GM19239 (cell line): Measurements from ENCODE around the gene ELF5.
A peak's percentile ranks its signal among the peaks of the same experiment; 100 is the strongest.

Experiments
- DNase-seq: peaks from one replicate; pipeline ENCODE4 v3.0.0; 2011; ENCODE audit warnings: low spot score; ENCODE audit not compliant: insufficient read length
- FAIRE-seq: peaks from 2 replicates; lab custom pipeline; 2011; peaks lifted over from hg19 to GRCh38; lab: Jason Lieb, UNC

The ELF5 gene

GRCh38 chr11:34461215-34461614 lies 52.4 kb downstream of the ELF5 start:
- DNase-seq: no peak
- FAIRE-seq: no peak

- FAIRE-seq (no peak), DNase-seq (no peak)
These were observed 53.3 kb downstream of the ELF5 start for GRCh38 chr11:34460278-34460677.

DNA sequence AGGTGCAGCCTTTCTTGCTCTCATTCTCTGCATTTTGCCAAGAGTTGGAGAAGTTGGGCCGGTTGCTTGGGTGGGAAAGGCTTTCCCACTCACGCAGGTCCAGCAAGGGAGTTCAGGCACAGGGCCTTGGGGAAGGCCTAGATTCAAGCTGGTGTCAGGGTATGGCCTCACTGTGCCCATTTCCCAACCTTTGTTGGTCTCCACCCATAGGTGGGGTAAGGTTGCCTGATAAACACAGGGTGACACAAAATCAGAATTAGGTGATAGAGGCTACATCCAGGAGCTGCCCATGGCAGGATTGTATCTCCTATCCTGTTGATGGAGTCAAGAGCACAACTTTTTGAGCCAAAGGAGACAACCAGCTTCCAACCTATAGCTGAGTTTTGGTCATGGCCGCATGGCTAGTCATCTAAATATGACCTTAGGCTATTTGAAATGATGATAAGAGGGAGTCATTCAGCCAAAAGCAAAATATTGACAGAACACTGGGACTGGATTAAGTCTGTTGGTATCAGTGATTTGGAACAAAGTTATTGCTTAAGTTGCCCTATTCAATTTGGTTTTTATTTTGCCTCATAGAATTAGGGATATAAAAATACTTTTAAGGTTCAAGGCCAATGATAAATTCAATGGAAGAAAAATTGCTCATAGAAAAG lies 54.0 kb downstream of the ELF5 start:
- DNase-seq: no peak
- FAIRE-seq: no peak

DNA sequence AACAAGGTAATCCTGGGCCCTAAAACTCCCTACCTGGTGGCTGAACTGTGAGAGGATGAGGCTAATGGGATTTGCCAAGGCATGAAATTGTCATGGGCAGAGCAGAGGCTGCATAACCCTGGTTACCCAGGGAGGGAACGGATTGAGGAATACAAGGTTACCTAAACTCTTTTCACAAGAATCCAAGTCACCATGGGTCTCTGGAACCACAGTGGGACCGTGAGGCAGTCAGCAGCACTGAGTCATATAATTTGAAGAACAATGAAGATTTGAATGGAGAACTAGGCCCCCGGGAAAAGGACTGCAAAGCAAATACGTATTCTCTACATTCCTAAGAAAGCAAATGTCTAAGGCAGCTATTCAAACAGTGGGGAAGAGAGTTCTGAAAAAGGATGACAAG lies 55.1 kb downstream of the ELF5 start:
- no peak for DNase-seq
- no peak for FAIRE-seq

GRCh38 chr11:34457607-34458006 lies 56.0 kb downstream of the ELF5 start:
- no peak for FAIRE-seq
- no peak for DNase-seq

DNA sequence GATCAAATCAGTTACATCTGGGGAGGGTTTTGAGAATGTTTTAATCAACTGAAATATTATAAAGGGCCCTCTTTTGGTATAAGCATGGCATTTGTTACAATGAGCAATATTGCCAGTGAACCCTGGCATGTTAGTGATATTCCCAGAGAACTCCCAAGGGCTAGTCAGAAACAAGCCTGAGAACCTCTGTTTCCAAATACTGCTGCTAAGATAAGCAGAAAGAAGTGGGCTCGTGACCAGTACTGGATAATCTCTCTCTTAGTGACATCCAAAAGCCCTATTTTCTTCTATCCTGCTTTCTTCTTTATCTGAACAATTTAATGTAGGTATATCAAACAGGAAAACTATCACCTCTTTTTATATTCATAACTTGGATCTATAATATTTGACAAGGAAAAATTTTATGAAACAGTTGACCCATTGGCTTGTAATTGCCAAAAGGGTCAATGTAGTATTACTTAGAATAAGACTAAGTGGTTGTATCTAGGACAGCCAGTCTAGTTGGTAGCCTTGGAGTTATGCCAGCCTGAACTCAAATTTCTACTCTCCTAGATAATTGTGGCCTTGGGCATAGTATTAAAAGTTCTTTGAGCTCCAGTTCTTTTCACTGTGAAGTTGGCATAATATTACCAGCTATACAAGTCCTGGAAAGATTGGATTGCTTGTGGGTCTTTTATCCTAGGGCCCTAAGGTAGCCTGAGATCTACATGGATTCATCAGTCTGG lies 59.1 kb downstream of the ELF5 start:
- FAIRE-seq: no peak
- no peak for DNase-seq

DNA sequence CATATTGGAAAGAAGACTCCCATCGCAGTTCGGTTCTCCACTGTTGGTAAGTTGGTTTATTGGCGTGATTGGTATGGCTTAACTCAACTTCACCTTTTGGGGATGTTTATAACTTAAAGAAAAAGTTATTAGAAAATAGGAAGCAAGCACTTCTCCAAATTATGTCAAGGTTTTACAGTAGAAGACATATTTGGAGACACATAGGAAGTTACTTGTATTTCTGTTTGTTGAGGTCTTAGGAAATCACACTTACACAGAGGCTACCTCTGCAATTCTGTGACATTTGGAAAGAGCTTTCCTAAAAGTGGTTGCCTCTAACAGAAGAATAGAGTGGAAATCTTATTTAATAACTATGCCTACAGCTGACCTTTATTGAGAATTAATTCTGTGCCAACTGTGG lies 62.5 kb downstream of the ELF5 start:
- no peak for DNase-seq
- no peak for FAIRE-seq

DNA sequence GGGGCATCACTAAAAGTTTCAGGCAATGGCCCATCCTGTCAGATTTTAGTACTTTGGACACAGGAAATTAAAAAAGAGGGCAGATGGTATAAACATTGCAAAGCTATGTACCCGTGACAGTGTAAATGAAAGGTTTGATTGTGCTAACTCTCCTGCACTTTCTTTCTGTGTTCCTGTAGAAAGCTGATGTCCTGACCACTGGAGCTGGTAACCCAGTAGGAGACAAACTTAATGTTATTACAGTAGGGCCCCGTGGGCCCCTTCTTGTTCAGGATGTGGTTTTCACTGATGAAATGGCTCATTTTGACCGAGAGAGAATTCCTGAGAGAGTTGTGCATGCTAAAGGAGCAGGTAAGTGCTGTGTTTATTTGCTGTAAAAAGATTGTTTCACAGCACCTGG lies 64.6 kb downstream of the ELF5 start:
- no peak for DNase-seq
- FAIRE-seq: no peak

DNA sequence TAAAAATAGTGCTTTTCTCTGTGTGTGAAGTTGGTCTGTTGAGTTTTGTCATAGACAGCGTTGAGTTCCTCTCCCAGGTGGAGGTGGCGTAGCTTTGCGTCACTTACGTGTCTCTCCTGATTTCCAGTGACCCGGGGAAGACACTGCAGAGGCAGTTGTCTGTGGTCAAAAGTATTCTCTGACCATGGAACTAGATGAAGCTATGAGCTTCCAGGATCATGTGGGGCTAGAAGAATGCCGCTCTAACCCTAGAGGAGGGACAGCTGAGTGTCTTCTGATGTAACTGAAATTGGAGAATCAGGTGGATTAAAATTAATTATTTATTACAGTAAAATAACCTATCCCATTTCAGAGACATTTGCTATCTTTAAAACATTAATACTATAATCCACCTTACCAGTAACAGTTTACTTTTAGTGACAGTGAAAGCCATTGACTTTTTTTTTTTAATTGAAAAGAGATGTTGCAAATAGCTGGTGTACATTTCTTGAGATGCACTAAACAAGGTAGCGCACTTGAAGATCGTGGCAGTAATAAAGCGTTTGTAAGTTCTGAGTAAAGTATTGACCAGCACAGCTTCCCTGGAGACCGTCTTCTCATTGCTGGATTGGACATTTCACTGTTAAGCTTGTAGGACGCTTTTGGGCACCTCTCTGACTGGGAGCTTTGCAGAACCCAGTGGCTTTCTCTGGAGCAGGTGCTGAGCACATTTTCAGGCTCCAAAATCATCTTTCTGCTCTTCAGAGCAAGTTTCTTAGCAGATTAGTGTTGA lies 65.2 kb downstream of the ELF5 start:
- peak; percentile 71 for FAIRE-seq
- DNase-seq: no peak

DNA sequence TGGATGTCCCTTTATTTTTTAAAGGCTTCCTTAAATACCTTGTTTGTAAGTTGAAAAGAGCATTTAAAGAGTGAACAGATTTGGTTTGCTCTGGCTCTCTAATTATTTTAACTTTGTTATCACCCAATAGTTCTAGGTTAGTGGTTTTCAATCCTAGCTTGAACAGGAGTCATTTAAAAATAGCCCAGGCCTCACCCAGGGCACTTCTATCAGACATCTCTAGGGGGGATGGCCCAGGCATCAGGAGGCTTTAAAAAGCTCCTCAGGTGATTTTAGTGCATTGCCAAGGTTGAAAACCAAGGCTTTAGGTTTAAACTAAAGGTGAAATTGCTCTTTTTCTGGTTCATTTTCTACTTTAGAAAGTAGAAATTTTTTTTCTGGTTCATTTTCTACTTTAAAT lies 66.5 kb downstream of the ELF5 start:
- FAIRE-seq (no peak), DNase-seq (no peak)

- no peak for FAIRE-seq
- no peak for DNase-seq
These were observed 67.2 kb downstream of the ELF5 start for GRCh38 chr11:34446386-34446785.

DNA sequence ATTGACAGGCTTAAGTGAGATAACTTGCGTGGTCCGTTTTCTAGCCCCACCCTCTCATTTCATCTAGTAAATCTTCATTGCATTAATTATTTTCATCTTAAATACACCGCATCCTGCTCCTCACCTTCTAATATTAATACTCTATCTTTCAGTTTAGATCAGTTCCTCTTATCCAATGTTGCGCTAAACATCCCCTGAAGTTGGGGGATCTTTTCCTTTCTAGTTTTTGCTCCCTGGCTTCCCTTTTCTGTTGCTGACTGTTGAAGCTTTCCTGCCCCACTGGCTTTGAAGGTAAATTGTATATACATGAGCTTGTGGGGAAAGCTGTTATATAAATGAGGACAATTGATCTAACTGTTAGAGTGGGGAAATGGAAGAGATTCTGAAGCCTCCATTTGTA lies 67.6 kb downstream of the ELF5 start:
- no peak for DNase-seq

GRCh38 chr11:34444428-34444827 lies 69.2 kb downstream of the ELF5 start:
- DNase-seq (no peak), FAIRE-seq (no peak)

More for the DNA sequence above, 67.6 kb downstream of the ELF5 start:
- FAIRE-seq: no peak

DNA sequence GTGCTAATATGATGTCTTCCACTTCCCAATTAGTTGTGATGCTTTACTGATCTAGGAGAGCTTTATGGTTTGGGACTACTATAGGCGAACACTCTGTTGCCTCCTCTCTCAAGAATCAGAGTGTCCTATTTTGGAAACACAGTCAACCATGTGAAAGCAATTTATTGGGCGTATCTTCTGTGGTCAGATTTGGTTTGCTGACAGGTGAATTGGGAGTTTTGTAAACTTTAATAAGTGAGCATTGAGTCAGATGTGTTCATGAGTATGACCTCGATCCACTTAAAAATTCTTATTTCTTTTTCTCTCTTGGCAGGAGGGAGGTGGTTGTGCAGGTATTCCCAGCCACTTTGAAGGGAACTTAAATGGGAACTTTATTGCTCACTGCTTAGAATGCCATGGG lies 70.5 kb downstream of the ELF5 start:
- DNase-seq: no peak
- no peak for FAIRE-seq

- no peak for FAIRE-seq
- no peak for DNase-seq
These were observed 71.8 kb downstream of the ELF5 start for GRCh38 chr11:34441814-34442213.

DNA sequence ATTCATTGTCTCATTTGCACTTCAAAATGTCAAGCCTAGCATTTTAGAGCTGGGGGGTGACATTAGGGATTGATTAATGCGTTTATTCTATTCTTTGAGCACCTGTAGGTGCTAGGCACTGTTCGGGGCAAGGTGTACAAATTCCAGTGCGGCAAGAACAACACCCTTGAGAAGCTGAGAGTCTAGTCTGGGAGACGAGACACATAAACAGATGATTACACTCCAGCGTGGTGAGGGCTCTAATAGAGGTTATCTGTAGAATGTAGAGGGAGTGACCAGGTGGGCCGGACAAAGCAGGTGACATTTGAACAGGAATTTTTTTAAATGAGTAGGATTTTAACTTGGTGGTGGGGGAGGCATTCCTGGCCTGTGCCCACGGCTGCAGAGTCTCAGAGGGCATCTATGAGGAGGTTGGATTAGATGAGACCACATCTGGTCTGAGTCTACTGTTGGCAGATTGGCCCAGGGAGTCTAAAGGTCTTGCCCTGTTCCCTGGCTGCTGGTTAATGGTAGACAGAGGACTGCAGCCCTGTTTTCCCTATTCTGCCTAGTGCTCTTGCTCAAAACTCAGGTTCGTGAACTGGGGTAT lies 73.9 kb downstream of the ELF5 start:
- no peak for DNase-seq
- no peak for FAIRE-seq

GRCh38 chr11:34438529-34439507 lies 74.8 kb downstream of the ELF5 start, which contains the start of gene CAT:
Gene CAT (plus strand): TSS chr11:34438934. CDS start chr11:34439014, 80 bp downstream.
- FAIRE-seq: peak; percentile 99

DNA sequence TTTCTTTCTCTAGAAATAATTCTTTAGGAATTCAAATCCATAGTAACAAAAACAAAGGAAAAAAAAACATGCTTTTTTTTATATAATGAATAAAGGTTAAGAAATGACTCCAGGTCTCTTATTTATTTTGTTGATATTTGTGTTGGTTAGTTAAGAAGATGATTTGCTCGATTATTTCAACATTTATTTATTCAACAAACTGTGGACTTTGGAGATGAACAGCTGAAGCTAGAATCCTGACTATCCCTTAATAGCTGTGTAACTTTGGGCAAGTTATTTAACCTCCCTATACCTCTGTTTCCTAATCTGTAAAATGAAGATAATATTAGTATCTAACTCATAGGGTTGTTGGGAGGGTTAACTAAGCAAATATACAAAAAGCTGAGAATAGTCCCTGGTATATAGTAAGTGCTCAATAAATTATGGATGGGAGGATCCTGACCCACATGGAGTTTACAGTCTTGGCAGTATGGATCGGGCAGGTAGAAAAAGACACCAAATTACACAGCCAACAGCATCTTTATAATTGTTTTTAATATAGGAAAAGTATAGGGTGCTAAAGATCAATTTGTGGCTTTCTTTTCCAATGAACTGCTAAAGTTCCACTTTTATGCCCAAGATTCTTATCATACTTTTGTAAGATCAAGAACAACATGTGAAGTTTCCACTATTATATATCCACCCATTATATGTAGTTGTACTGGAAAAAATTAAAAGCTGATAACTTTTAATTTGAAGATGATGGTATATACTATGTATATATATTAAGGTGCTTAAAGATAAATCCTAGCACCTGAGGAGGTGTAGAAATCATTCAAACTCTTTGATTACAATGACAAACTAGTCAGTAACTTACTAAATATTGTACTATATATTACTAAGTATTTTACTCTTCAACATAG lies 76.1 kb downstream of the ELF5 start:
- FAIRE-seq: peak; percentile 68
- DNase-seq: no peak

More at GRCh38 chr11:34438529-34439507, 74.8 kb downstream of the ELF5 start, which contains the start of gene CAT:
- peak; percentile 87 for DNase-seq

DNA sequence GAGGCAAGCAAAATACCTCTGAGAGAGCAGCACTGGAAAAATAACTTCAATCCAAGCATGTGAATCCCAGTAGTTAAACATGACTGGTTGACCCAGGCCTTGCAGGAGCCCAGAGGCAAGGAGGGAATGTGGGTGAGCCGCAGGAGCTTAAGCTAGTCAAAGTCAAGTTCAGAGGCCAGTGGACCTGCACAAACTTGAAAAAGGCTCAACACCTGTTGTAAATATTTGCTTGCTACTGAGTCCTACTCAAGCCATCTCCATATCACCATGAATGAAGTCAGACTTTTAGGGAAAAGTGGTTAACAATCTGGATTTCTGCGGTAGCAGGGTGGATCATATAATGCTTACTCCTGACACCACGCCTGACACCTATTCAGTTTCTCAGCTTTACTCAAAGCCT lies 79.7 kb downstream of the ELF5 start:
- FAIRE-seq (no peak), DNase-seq (no peak)
